ENCODE measurements around the gene CUEDC2.

Gene CUEDC2

GRCh38 chr10:102424916-102425315, 7.5 kb downstream of the CUEDC2 start:
- no peak for DNase-seq (ENCODE audit: low read depth in 2 of 2)

GRCh38 chr10:102424145-102424544, 8.2 kb downstream of the CUEDC2 start:
- no peak for DNase-seq (ENCODE audit: low read depth in 2 of 2)

- no peak for DNase-seq (ENCODE audit: low read depth in 2 of 2)
Observed at GRCh38 chr10:102423372-102423968, 8.9 kb downstream of the CUEDC2 start.

- peak in 1 of 2 donors; percentile 45 for DNase-seq (ENCODE audit: low read depth in 2 of 2)
Observed at GRCh38 chr10:102422545-102423129, 9.7 kb downstream of the CUEDC2 start.

GRCh38 chr10:102421757-102422512, 10.4 kb downstream of the CUEDC2 start:
- DNase-seq (ENCODE audit: low read depth in 2 of 2), result no peak

GRCh38 chr10:102421507-102421756, 10.9 kb downstream of the CUEDC2 start:
- DNase-seq (ENCODE audit: low read depth in 2 of 2), result no peak

GRCh38 chr10:102420714-102421506, 11.5 kb downstream of the CUEDC2 start, which contains the start of gene FBXL15:
TSS of gene FBXL15 (plus strand) at chr10:102420836. CDS start at chr10:102421130, 294 bp downstream.
- peak; percentile 93 to 97 for DNase-seq (ENCODE audit: low read depth in 2 of 2)

GRCh38 chr10:102420181-102420713, 12.1 kb downstream of the CUEDC2 start:
- DNase-seq (ENCODE audit: low read depth in 2 of 2), result no peak

- peak in 1 of 2 donors; percentile 59 for DNase-seq (ENCODE audit: low read depth in 2 of 2)
Observed at GRCh38 chr10:102419269-102420180, 12.8 kb downstream of the CUEDC2 start.

GRCh38 chr10:102418622-102419268, 13.6 kb downstream of the CUEDC2 start, which contains the start of gene PSD:
TSS of gene PSD (minus strand) at chr10:102418785. CDS start at chr10:102417038, 1,747 bp downstream.
- DNase-seq (ENCODE audit: low read depth in 2 of 2), result no peak

- no peak for DNase-seq (ENCODE audit: low read depth in 2 of 2)
Observed at GRCh38 chr10:102416695-102417094, 15.7 kb downstream of the CUEDC2 start.

- DNase-seq (ENCODE audit: low read depth in 2 of 2), result no peak
Observed at GRCh38 chr10:102416283-102416682, 16.1 kb downstream of the CUEDC2 start.

GRCh38 chr10:102414749-102415148, 17.6 kb downstream of the CUEDC2 start:
- DNase-seq (ENCODE audit: low read depth in 2 of 2), result no peak

GRCh38 chr10:102413806-102414561, 18.4 kb downstream of the CUEDC2 start:
- no peak for DNase-seq (ENCODE audit: low read depth in 2 of 2)

- DNase-seq (ENCODE audit: low read depth in 2 of 2), result no peak
Observed at GRCh38 chr10:102413053-102413705, 19.2 kb downstream of the CUEDC2 start.

- no peak for DNase-seq (ENCODE audit: low read depth in 2 of 2)
Observed at GRCh38 chr10:102412293-102412692, 20.1 kb downstream of the CUEDC2 start.

GRCh38 chr10:102411341-102412255, 20.8 kb downstream of the CUEDC2 start:
- DNase-seq (ENCODE audit: low read depth in 2 of 2), result no peak

All from stimulated activated CD4-positive, alpha-beta T cell treated with anti-CD3 and anti-CD28 coated beads, Interleukin-15, amount 100 ng/mL, for 48 hours (primary cell).